Stomach (tissue), 4 donors: ENCODE results near the gene NAV2.

Experiments
- EP300 ChIP-seq: sonication (generic); formaldehyde crosslinking; IDR thresholded peaks from one replicate; pipeline ENCODE4 v1.6.1; 2017; ENCODE audit warnings: antibody characterized with exemption
- POLR2A ChIP-seq, 4 donors: fragments of 450-650 bp; IDR thresholded peaks; one replicate each; pipeline ENCODE4 v1.6.1; 2016; ENCODE audit warnings: antibody characterized with exemption in 4 of 4, control low read depth in 2 of 4, mild to moderate bottlenecking in 1 of 4, moderate library complexity in 1 of 4
- POLR2AphosphoS5 ChIP-seq, 3 donors: sonication (generic); formaldehyde crosslinking; IDR thresholded peaks; one replicate each; pipeline ENCODE4 v1.6.1; 2016; ENCODE audit warnings: antibody characterized with exemption in 3 of 3
- TF ChIP-seq, protein P1 (sequence below), 7 experiments: fragments of 450-650 bp in 4 of 7; fragments of 200-600 bp in 3 of 7; sonication (generic) in 3 of 7; IDR thresholded peaks; one replicate each; pipeline ENCODE4 v1.5.1; 2016 to 2019; ENCODE audit warnings: antibody characterized with exemption in 7 of 7, control low read depth in 2 of 7, mild to moderate bottlenecking in 1 of 7

DNA sequence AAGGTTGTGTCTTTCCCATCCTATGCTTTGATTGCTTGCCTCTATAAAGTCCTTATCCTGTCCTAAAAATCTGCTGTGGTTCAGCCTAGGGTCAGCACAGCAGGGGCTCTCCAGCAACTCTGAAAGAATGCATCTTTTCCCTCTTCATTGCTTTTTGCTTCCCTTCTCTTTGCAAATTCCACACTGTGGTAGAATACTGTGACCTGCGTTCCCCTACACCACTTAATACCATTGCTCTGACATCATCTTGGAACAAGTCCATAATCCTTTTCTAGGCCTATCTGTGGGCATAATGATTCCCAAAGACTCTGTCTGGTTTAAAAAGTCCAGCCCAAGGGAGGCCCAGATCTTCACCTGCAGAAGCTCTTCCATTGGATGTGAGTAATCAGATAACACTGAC, 177.7 kb downstream of the NAV2 start:
- TF ChIP-seq POLR2A (IDR thresholded peaks at IDR 0.05) (no peak), EP300 (no peak), POLR2AphosphoS5 (IDR thresholded peaks at IDR 0.05) (no peak)
- TF ChIP-seq, protein P1, sequence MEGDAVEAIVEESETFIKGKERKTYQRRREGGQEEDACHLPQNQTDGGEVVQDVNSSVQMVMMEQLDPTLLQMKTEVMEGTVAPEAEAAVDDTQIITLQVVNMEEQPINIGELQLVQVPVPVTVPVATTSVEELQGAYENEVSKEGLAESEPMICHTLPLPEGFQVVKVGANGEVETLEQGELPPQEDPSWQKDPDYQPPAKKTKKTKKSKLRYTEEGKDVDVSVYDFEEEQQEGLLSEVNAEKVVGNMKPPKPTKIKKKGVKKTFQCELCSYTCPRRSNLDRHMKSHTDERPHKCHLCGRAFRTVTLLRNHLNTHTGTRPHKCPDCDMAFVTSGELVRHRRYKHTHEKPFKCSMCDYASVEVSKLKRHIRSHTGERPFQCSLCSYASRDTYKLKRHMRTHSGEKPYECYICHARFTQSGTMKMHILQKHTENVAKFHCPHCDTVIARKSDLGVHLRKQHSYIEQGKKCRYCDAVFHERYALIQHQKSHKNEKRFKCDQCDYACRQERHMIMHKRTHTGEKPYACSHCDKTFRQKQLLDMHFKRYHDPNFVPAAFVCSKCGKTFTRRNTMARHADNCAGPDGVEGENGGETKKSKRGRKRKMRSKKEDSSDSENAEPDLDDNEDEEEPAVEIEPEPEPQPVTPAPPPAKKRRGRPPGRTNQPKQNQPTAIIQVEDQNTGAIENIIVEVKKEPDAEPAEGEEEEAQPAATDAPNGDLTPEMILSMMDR (IDR thresholded peaks at IDR 0.05) = no peak
